ENCODE results near the gene GPX1. TPM values are rescaled to one million over a fixed set of nuclear protein-coding genes. Genes with fewer than 3 reads are reported as not detected.

Gene GPX1
- total RNA-seq, 4 donors from 2014 or later: 126 to 400 (median 228) TPM

DNA sequence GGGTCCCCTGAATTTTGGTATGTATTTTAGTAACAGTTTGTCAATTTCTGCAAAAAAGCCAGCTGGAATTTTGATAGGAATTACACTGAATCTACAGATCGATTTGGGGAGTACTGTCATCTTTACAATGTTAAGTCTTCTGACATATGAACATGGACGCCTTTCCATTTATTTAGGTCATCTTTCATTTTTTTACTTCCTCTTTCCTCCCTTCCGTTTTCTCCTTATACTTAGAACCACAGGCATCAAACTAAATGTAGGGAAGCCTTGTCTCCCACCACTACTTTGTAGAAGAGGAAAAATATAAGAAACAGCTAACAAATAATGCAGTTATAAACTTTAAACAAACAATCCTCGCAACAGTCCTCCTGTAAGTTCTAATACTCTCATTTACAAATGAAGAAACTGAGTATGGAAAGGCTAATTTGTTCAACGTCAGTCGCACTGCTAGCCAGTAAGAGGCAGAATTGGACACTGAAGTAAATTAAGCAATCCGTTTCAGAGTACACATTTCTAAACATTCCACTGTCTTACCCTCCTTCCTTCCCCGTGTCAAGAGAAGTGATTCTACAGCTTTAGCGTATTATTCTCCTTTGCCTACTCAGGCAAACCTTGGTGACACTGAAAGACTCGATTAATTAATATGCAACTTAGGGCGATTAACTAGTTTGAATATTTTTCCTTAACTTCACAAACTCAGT is 28.1 kb upstream of the GPX1 start:
- H3K36me3 ChIP-seq: peaks cover 0 to 7% (median 0%) of the 10 kb centered on the region in 3 donors
- 71 to 74% methylated on average over 11 of the region's 11 CpGs for WGBS, 2 donors
- no peak for DNase-seq
- no peak overlapping the region for H3K4me3 ChIP-seq
- peak overlapping the region in 2 of 4 donors; percentile 0 to 15 for H3K27ac ChIP-seq
- no peaks in the 10 kb centered on the region for H3K9me3 ChIP-seq
- intact Hi-C loops (cut with DNase I): no loop called here
- no peak for TF ChIP-seq POLR2A (IDR thresholded peaks at IDR 0.05)
- H3K4me1 ChIP-seq: peaks cover 0 to 87% (median 0%) of the 10 kb centered on the region in 3 donors
- no peaks in the 10 kb centered on the region for H3K27me3 ChIP-seq

GRCh38 chr3:49385617-49386016 is 27.5 kb upstream of the GPX1 start:
- intact Hi-C loops (cut with DNase I): no loop called here
- no peak overlapping the region for H3K4me3 ChIP-seq
- H3K4me1 ChIP-seq: peaks cover 0 to 87% (median 0%) of the 10 kb centered on the region in 3 donors
- DNase-seq: no peak
- H3K27ac ChIP-seq: no peak overlapping the region
- TF ChIP-seq CTCF (IDR thresholded peaks at IDR 0.05): no peak
- TF ChIP-seq POLR2A (IDR thresholded peaks at IDR 0.05): no peak
- H3K36me3 ChIP-seq: peaks cover 0 to 7% (median 0%) of the 10 kb centered on the region in 3 donors
- no peaks in the 10 kb centered on the region for H3K9me3 ChIP-seq
- H3K27me3 ChIP-seq: no peaks in the 10 kb centered on the region
- WGBS, 2 donors: 82 to 90% methylated on average over 1 of the region's 1 CpG

- TF ChIP-seq CTCF (IDR thresholded peaks at IDR 0.05) (no peak), POLR2A (IDR thresholded peaks at IDR 0.05) (no peak)
- Histone ChIP-seq H3K4me3 (no peak overlapping the region), H3K27me3 (no peaks in the 10 kb centered on the region), H3K4me1 (peaks cover 3 to 87% (median 10%) of the 10 kb centered on the region in 3 donors), H3K36me3 (no peaks in the 10 kb centered on the region), H3K27ac (no peak overlapping the region), H3K9me3 (no peaks in the 10 kb centered on the region)
- WGBS, 2 donors: 41 to 56% methylated on average over 2 to 4 of the region's 5 CpGs
- intact Hi-C loops (cut with DNase I): no loop called here
- no peak for DNase-seq
Measured at GRCh38 chr3:49383387-49383786, 25.2 kb upstream of the GPX1 start.

- H3K27me3 ChIP-seq: no peaks in the 10 kb centered on the region
- H3K9me3 ChIP-seq: no peaks in the 10 kb centered on the region
- peak overlapping the region in 2 of 4 donors; percentile 40 to 54 for H3K27ac ChIP-seq
- H3K36me3 ChIP-seq: peaks cover 6 to 26% (median 16%) of the 10 kb centered on the region in 3 donors
- intact Hi-C loops (cut with DNase I): no loop called here
- no peak for DNase-seq
- 46 to 60% methylated on average over 10 to 11 of the region's 11 CpGs for WGBS, 2 donors
- TF ChIP-seq CTCF (IDR thresholded peaks at IDR 0.05): no peak
- TF ChIP-seq POLR2A (IDR thresholded peaks at IDR 0.05): no peak
- H3K4me3 ChIP-seq: no peak overlapping the region
- H3K4me1 ChIP-seq: peaks cover 6 to 58% (median 15%) of the 10 kb centered on the region in 3 donors
Measured at GRCh38 chr3:49378249-49378895, 20.2 kb upstream of the GPX1 start.

DNA sequence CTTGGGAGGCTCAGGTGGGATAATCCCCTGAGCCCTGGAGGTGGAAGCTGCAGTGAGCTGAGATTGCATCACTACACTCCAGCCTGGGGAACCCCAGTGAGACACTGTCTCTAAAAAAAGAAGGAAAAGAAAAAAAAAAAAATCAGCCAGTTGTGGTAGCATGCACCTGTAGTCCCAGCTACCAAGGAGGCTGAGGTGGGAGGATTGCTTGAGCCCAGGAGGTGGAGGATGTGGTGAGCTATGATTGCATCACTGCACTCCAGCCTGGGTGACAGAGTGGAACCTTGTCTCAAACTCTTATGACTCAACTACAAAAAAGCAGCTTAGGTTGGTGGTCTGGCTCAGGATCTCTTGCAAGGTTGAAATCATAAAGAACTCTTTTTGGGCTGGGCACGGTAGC is 19.3 kb upstream of the GPX1 start:
- H3K27me3 ChIP-seq: no peaks in the 10 kb centered on the region
- WGBS, 2 donors: 80 to 100% methylated on average over 1 of the region's 1 CpG
- TF ChIP-seq CTCF (IDR thresholded peaks at IDR 0.05) (no peak), POLR2A (IDR thresholded peaks at IDR 0.05) (no peak)
- DNase-seq: no peak
- peak overlapping the region in 2 of 4 donors; percentile 21 to 51 for H3K27ac ChIP-seq
- H3K9me3 ChIP-seq: no peaks in the 10 kb centered on the region
- no peak overlapping the region for H3K4me3 ChIP-seq
- H3K36me3 ChIP-seq: peaks cover 10 to 35% (median 24%) of the 10 kb centered on the region in 3 donors
- H3K4me1 ChIP-seq: peaks cover 6 to 54% (median 15%) of the 10 kb centered on the region in 3 donors
- intact Hi-C loops (cut with DNase I): no loop called here
